Endothelial cell of umbilical vein (primary cell): ENCODE data around the gene KRT3.

Experiments used
- EZH2 ChIP-seq: IDR thresholded peaks from 2 replicates; pipeline ENCODE4 v1.6.1; 2012; ENCODE audit warnings: borderline replicate concordance, low read depth, mild to moderate bottlenecking, moderate library complexity, low read length, inconsistent platforms; ENCODE audit not compliant: severe bottlenecking
- GATA2 ChIP-seq: IDR thresholded peaks from 2 replicates; pipeline ENCODE4 v1.7.0; 2011; ENCODE audit warnings: low read depth, mild to moderate bottlenecking, moderate library complexity, mixed read lengths, low read length; ENCODE audit not compliant: insufficient read length, insufficient read depth
- JUN ChIP-seq: IDR thresholded peaks from 2 replicates; pipeline ENCODE4 v1.6.1; 2011; ENCODE audit warnings: borderline replicate concordance, low read depth; ENCODE audit not compliant: insufficient read length, insufficient read depth
- POLR2A ChIP-seq: IDR thresholded peaks from 2 replicates; pipeline ENCODE4 v1.6.1; 2012; ENCODE audit warnings: low read depth, mild to moderate bottlenecking, control low read depth, low read length
- TF ChIP-seq, protein P1 (sequence below), 2 donors: IDR thresholded peaks; 1 replicate in 1 of 2; 2 replicates in 1 of 2; pipeline ENCODE4 v1.5.1; 2011; ENCODE audit warnings: low read length in 2 of 2, mild to moderate bottlenecking in 2 of 2, moderate library complexity in 2 of 2, control low read depth in 1 of 2, inconsistent platforms in 1 of 2, low read depth in 1 of 2; ENCODE audit not compliant: insufficient read depth in 1 of 2; ENCODE audit errors: extremely low read depth in 1 of 2
- TF ChIP-seq, protein P2 (sequence below): IDR thresholded peaks from 2 replicates; pipeline ENCODE4 v1.6.1; 2011; ENCODE audit not compliant: insufficient read depth, insufficient read length

DNA sequence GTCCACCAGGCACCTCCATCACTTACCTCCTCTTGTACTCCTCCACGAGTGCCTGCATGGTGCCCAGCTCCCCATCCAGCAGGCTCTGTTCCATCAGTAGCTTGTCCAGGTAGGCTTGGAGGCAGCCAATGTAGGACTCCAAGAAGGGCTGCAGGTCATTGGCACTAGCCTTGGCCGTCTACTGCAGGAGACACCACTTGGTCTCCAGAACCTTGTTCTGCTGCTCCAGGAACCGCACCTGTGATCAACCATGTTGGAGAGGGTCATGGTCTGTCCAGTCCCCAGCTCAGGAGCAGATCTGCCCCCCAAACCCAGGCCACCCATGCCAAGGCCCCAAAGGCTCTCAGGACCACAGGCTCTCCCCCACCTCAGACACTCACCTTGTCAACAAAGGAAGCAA, 42.6 kb downstream of the KRT3 start:
- TF ChIP-seq, protein P1, sequence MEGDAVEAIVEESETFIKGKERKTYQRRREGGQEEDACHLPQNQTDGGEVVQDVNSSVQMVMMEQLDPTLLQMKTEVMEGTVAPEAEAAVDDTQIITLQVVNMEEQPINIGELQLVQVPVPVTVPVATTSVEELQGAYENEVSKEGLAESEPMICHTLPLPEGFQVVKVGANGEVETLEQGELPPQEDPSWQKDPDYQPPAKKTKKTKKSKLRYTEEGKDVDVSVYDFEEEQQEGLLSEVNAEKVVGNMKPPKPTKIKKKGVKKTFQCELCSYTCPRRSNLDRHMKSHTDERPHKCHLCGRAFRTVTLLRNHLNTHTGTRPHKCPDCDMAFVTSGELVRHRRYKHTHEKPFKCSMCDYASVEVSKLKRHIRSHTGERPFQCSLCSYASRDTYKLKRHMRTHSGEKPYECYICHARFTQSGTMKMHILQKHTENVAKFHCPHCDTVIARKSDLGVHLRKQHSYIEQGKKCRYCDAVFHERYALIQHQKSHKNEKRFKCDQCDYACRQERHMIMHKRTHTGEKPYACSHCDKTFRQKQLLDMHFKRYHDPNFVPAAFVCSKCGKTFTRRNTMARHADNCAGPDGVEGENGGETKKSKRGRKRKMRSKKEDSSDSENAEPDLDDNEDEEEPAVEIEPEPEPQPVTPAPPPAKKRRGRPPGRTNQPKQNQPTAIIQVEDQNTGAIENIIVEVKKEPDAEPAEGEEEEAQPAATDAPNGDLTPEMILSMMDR (IDR thresholded peaks at IDR 0.05; ENCODE audit: extremely low read depth in 1 of 2, insufficient read depth in 1 of 2, low read depth in 1 of 2, low read length in 2 of 2): no peak
- TF ChIP-seq POLR2A (no peak), GATA2 (no peak), EZH2 (no peak), JUN (no peak)
- TF ChIP-seq, protein P2, sequence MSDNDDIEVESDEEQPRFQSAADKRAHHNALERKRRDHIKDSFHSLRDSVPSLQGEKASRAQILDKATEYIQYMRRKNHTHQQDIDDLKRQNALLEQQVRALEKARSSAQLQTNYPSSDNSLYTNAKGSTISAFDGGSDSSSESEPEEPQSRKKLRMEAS: no peak
